Body of pancreas (tissue), 4 donors: ENCODE results near the gene TMEM218.

Source experiments
- POLR2A ChIP-seq, 3 donors: fragments of 450-650 bp; IDR thresholded peaks; one replicate each; pipeline ENCODE4 v1.6.1; 2016; ENCODE audit warnings: antibody characterized with exemption in 3 of 3, mild to moderate bottlenecking in 2 of 3
- TF ChIP-seq, protein P1 (sequence below), 7 experiments: fragments of 450-650 bp in 4 of 7; fragments of 200-600 bp in 3 of 7; sonication (generic) in 3 of 7; IDR thresholded peaks; one replicate each; pipeline ENCODE4 v1.5.1; 2016 to 2019; ENCODE audit warnings: antibody characterized with exemption in 7 of 7

DNA sequence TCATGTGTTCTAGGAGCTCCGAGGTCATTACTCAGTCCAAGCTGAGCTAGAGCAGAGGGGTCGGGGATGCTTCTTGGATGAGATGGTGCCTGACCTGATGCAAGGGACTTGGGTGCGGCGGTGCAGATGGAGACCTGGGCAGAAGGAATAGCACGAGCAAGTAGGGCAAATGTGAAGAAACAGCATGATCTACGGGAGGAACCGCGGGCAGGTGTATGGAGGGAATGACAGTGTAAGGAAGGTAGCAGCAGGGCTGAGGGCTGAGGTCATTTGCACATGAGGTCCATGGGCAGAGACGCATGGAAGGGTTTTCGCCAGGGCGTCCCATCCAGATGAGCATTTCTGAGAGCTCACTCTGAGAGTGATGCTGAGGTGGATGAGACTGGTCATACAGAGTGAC lies 33.4 kb downstream of the TMEM218 start:
- TF ChIP-seq, protein P1, sequence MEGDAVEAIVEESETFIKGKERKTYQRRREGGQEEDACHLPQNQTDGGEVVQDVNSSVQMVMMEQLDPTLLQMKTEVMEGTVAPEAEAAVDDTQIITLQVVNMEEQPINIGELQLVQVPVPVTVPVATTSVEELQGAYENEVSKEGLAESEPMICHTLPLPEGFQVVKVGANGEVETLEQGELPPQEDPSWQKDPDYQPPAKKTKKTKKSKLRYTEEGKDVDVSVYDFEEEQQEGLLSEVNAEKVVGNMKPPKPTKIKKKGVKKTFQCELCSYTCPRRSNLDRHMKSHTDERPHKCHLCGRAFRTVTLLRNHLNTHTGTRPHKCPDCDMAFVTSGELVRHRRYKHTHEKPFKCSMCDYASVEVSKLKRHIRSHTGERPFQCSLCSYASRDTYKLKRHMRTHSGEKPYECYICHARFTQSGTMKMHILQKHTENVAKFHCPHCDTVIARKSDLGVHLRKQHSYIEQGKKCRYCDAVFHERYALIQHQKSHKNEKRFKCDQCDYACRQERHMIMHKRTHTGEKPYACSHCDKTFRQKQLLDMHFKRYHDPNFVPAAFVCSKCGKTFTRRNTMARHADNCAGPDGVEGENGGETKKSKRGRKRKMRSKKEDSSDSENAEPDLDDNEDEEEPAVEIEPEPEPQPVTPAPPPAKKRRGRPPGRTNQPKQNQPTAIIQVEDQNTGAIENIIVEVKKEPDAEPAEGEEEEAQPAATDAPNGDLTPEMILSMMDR (IDR thresholded peaks at IDR 0.05), result no peak
- no peak for TF ChIP-seq POLR2A (IDR thresholded peaks at IDR 0.05)
